NCI-H748 treated with DMSO at 0.1 percent for 48 hours (cell line): ENCODE measurements around the gene CLMN.
"Not testable (repeated sequence)": the region's sequence is repeated elsewhere in the genome, so short reads cannot be mapped to it uniquely, and the experiment has no call there.

ENCODE experiments used
- DNase-seq: peaks from one replicate; lab custom pipeline; 2025; lab: John Stamatoyannopoulos, UW

Gene CLMN

DNA sequence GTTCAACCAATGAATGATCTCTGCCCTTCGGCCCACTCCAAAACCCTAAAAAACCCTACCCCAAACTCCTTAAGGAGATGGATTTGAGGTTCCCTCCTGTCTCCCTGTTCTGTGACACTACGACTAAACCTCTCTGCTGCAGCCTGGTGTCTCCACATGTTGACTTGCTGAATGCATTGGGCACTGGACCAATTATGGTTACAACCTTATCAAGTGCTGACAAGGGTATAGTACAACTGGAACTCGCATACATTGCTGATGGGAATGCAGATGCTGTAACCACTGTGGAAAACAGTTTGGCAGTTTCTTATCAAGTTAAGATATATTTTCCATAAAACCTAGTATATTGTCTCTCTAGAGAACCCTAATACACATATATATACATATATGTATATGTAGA lies 156.0 kb downstream of the CLMN start:
- DNase-seq, result no peak

DNA sequence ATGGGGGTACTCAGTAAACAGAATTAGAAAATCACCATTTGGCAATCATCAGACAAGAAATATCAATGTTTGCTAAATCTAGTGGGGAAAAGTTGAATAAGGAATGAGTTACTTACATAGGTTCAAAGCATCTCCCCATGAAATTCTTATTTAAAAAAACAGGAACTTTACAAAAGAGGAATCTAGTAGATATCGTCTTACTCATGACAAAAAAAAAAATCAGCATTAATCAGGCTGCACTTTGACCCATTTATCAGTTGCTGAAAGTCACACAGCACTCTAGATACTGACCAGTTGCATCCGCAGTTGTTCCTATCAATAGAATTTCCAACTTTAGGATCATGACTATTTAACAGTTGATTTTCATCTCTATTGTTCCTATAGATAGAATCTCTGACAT lies 156.6 kb downstream of the CLMN start:
- no peak for DNase-seq

DNA sequence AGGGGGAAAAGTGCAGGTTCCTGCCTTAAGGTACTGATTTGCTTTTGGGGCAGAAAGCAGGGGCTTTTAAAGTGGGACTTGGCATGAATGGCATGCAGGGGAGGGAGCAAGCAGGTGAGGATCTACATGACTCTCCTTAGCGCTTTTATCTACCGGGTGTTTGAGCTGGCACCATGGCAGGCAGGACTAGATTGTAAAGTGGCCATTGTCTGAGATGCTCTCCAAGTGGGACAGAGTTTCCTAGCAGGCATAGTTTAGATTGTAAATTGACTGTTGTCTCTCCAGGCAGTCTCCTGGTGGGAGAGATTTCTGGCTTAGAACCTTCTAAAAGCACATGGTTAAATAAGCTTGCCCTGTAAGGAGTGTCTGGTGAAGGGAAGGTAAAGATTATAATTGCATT lies 157.1 kb downstream of the CLMN start:
- no peak for DNase-seq

DNA sequence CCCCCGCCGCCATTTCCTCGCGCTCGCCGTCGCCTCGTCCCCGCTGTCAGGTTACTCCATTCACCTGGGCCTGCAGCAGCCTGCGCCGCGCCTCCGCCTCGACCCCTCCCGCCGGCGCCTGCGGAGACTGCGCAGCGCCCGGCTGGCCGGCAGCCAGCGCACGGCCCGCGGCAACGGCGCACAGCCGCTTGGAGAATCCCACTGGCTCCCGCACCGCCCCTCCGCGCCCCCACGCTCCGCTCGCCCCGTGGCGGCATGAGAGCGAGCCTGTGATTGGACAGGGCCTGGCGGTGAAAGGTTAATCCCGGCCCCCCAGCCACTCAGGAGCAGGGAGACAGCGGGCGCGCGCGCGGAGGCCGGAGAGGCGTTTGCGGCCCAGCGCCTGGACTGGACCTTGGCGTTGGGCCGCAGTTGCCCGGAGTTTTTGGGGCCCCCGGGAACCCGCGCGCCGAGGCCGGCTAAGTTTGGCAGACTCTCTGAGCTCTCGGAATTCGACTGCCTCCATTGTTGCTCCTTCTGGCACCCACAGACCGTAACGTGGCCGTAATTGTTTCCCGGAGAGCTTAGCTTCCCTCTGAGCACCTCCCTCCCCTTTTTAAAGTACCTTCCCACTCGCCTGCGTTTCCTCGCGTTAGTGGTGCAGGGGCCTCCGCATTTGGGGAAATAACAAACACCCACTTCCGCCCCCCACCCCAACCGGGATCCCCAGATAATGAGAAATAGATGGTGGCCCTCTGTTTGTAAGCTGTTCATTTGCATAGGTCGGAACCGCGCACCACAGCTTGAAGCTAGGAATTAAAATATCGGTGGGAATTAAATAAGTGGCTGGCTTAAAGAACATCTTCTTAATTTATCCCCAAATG lies 162.2 kb downstream of the CLMN start, which contains the start of gene DICER1:
Gene DICER1 (minus strand): TSS at position 203 of the 863 bp plus-strand sequence. CDS start 24,071 bp downstream, outside the sequence.
- peak; percentile 88 for DNase-seq

DNA sequence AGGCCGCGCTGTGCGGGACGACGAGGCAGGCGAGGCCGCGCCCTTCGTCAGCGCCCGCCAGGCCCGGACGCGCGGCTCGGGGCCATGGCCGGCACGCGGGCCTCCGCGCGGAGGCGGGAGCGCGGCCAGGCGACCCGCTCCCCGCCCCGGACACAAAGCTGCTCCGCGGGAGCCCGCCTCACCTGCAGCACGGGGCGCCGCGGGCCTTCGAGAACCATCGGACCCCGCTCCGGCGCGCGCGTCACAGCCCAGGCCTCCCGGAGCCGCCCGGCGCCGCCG lies 162.7 kb downstream of the CLMN start:
- DNase-seq, result no peak

DNA sequence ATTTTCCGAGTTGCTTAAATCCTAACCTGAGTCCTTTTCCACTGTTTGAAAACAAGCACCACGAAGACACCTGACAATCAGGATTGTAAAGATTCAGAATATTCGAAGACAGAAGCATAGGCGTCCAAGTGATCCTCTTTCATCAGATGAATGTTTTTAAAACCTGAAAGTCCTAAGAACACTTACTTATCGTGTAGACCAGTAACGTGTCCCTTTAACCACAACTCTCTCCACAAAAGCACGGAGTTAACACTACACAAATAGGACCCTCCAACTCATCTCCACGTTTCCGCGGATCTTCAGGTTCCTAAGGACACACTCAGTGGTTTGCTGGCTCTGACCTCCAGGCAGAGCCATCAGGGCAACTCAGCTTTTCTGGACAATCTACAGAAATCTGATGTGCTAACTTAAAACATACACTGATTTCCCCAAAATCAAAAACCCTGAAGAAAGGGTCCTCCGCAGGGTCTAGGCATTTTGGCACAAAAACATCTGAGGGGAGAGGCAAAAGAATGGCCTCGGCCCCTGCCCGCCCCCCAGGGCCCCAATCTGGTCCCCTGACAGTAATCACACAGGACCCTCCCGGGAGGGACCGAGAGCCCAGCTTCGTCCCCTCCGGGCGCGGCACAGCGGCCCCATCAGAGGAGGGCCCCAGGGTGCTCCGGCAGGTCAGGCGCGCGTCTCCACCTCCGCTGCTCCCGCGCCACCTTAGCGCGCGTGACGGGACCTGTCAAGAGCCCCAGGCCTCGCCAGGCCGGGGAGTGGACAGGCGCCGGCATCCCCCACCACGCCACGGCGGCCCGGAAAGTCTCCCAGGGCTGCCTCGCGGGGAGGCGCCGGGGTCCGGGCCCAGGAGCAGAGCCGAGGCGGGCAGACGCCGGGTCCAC lies 163.3 kb downstream of the CLMN start:
- DNase-seq, result peak; percentile 14

DNA sequence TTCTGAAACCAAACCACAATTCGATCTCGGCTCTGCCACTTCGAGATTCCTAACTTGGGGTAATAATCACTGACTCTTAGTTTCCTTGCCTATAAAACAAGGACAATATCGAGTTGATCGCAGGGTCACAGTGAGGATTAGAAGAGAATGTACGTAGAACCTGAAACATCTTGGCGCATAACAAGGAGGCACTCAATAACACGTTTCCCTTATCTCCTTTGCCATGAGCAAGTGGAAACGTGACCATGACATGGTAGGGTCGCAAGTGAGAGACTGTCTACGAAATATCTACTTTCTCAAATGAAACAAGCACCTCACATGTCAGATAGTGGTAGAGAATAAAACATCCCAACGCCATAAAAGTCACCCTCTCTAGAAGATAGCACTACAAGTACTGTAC lies 164.7 kb downstream of the CLMN start:
- no peak for DNase-seq

DNA sequence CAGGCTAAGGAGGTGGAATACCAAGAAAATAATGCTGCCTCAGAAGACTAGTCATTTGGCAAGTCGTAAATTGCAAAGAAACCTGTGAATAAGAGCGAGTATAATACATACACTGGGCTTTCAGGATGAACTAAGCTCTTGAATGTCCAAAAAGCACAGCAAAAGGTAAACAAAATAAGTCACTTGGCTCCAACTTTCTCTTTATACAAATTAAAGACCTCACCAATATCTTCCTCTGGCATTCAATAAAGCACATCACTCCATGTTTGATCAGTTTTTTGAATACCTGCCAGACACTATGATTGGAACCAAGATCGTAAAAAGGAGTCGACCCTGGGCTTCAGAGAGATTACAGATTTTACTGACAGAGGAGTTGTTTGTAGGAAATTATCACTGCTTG lies 165.8 kb downstream of the CLMN start:
- no peak for DNase-seq

DNA sequence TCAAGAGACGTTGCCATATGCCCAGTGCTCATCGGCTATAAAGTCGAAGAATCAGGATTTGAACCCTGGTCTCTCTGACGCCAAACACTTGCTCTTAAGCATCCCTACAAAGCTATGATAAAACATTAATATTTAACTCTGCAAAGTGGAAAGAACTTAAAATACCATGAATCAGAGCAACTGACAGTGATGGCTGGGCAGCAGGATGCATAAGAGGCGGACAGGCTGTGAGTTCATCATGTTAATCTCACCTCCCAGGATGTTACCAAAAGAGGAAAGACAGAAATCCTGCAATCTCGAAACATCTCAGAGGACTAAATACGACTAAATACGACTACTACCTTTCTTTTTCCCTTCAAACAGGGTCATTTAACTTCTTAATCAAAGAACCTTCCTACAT lies 168.1 kb downstream of the CLMN start:
- DNase-seq, result no peak

DNA sequence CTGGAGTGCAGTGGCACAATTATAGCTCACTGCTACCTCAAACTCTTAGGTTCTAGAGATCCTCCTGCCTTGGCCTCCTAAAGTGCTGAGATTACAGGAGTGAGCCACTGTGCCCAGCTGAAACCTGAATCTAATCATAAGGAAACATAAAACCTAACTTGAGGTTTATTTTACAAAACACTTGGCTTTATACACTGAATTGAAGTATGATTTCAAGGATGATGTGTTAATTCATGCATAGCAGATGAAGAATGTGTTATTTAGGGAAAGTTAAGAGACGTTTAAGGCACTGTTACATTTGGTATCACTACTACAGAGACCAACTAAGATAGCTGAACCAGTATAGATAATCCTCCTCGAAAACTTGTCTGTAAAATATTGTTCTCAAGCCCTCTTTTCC lies 168.8 kb downstream of the CLMN start:
- no peak for DNase-seq

DNA sequence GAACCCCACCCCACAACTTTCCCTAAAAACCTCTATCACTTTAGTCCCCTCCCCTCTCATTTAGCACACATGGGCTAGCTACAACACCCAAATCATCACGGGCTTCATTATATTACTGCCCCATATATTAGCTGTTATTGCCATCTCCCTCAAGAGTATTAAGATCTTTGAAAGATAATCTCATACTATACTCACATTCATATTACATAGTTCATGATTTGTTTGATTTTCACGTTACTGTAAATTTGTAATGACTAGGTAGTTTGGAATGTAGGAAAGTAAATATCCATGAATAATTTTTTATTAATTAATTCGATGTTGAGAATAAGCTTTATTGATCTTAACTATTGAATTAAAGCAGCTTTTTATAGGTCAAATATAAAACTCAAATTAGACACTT lies 170.3 kb downstream of the CLMN start:
- DNase-seq, result no peak

DNA sequence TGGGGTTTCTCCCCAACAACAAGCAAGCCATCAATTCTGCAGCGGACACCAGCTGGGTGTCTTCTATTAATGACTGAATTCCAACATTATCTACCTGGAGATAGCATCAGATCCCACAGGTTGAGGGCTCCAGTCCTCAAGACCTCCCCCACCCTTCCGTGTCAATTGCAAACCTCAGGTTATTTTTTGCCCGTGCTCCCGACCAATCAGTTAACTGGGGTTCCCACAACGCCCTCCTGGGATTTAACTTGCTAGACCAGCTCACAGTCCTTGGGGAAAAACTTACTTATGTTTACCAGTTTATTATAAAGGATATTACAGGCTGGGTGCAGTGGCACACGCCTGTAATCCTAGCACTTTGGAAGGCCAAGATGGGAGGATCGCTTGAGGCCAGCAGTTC lies 172.1 kb downstream of the CLMN start:
- DNase-seq, result no peak

DNA sequence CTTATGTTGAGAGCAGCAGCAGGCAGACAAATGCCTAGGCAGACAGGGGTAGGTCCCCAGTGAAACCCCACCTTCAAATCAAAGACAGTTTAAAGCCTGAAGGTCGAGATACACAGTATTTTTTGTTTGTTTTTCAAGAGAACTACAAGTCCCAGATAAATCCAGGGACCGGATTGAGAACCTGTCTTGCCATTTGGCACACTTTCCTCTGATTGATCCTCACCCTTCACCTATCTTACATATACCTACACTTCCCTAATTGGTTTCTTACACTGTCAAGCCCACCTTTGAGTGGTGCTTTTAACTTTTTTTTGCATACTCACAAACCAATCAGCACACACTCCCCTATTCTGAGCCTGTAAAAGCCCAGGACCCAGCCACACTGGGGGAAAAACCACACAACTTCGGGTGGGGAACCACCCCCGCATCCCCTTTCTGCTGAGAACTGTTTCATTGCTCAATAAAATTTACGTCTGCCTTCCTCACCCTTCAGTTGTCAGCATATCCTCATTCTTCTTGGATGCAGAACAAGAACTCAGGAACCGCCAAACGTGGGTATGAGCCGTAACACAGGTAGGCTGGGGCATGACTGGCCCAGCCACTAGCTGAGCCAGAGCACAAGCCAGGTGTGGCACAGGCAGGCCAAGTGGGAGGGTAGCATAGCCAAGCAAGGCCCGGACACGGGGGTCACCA lies 173.5 kb downstream of the CLMN start:
- DNase-seq, result no peak

DNA sequence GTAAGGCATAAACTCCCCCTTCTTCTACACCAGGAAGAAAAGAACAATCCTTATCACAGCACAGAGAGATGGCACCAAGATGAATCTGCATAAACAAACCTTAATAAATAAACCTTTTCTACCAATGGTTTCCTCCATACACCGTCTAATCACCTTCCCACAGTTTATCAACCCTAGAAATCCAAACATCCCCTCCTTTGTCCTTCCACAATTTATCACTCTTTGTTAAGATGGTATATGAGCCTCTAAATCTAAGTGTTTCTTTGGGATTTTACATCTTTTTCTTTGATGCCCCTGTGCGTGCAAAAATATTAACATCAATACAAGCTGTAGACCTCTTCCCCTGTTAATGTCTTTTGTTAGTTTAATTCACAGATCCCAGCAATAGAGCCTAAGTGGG lies 174.9 kb downstream of the CLMN start:
- DNase-seq, result no peak

DNA sequence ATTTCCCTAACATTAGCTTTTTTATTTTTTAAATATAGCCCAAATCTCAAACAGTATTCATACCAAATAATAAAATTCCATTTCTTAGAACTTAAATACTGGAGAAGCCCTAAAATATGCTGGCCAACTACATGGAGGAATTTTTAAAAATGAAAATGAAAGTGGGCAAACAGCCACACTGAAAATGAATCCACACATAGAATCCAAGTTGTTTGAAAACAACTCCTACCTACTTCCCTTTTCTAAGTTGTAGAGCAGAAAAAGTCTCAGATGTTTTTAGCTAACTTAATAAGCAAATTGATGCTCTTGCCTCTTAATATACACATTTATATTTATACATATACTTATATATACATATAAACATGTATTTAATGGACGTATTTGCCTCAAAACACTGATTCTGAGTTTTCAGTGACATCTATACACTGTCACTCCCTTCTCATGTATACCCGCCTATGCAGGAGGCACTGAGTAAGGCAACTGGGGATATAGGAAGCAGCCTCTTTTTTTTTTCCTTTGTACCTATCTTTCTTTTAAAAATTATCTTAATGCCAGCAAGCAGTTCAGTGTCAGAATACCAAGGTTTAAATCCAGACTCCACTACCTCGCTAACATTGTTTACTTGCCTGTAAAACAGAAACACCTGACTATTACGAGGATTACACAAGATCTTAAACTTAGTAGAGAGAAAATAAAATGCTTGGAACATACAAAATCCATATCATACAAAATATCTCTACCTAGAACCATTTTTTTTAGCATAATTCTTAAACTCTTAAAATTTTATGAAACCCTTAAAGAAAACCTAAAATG lies 175.7 kb downstream of the CLMN start:
- DNase-seq, result no peak

DNA sequence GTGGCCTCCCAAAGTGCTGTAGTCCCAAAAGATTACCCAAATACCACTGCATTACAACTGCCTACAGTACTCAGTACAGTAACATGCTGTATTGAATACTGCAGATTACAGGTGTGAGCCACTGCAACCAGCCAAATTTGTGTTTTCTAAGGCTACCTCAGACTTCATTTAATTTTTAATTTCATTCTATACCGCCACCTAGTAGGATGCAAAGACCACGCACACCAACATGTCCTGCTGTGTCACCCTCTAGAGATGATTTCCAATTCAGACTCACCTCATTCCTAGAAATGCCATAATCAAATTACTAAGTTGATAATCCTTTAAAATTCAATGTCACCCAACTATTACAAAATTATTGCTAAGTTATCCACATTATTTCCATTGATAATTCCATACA lies 177.5 kb downstream of the CLMN start:
- no peak for DNase-seq

DNA sequence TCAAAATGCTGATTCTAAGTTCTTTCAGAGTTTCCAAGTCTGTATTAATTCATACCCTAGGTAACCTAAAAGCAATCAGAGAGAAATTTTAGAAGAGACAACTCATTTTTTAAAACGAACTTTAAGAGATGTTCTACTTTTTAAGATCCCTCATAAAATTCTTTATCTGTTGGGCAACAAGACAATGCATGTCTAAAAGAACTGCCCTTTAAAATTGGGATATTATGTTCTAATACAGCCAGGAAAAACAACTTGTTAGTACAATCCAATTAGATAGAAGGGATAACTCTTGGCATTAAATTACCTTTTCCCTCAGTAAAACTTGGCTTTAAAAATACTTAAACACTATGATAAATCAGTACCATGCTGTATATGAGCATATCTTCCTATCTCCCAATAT lies 178.0 kb downstream of the CLMN start:
- no peak for DNase-seq

DNA sequence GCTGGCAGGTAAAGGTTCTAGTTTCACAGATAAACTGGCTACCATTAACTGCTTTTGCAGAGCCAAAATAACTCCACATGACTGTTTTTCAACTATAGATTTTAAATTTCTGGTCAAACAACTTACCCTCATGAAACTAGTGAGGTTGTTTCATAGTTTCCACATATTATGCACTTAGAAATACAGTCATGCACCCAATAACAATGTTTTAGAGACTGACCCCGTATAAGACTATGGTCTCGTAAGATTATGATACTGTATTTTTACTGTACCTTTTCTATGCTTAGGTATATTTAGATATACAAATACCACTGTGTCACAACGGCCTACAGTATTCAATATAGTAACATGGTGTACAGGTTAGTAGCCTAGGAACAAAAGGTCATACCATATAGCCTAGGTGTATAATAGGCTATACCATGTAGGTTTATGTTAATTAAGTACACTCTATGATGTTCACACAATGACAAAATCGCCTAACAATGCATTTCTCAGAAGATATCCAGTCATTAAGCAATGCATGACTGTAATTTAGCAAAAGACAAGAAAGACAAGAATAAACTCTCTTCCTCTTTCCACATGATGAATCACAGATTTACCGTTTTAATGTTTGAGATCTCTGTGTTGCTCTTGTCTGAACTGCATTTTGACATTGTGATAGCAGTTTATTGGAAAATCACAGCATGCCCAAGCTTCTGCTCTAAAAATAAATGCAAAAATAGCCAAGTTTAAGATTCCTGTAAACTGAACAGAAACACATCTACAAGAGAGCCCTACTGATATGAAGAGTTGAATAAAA lies 179.4 kb downstream of the CLMN start:
- DNase-seq, result no peak

DNA sequence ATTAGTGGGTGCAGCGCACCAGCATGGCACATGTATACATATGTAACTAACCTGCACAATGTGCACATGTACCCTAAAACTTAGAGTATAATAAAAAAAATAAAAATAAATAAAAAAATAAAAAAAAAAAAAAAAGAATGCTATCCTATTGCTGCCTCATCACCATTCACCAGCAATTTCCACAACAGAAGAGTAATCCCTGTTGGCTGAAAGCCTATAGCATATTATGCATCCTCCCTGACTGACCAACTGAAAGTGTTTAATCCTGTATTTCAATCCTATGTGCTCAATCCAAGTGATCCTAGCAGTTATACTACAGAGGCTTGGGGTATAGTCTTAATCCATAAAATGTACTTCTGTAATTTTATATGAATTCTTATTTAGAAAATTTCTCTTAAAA lies 180.8 kb downstream of the CLMN start:
- DNase-seq, result no peak

DNA sequence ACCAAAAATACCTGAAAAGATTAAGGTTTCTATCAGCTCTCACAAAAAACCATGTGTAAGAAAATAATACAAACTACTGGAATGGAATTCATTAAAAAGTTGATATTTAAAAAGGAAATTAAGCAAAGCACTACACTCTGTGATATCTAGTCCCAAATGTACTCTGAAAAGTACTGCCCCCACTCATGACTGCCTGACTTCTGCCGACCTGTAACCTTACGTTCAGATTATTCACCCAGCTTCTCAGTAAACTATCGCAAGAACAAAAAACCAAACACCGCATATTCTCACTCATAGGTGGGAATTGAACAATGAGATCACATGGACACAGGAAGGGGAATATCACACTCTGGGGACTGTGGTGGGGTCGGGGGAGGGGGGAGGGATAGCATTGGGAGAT lies 181.3 kb downstream of the CLMN start:
- not testable (repeated sequence) for DNase-seq

DNA sequence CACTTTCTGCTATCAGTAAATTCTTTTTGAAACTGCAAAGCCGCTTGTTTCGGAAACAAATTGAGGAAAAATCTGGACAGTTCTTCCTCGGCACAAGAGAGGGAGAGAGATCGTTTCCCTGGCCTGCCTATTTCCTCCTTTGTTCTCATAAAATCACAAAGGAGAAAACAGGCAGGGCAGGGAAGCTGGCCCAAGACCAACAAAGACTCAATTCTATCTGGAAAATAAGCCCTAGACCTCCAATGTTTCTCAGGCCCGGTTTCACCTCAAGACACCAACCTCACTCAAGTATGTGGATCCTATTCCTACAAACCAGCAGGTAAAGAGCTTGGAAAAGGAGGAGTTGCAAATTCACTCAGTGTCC lies 181.9 kb downstream of the CLMN start:
- DNase-seq, result no peak
